HG02885 (cell line): Measurements from ENCODE around the gene CCDC92B.
"Not testable (repeated sequence)": the region's sequence is repeated elsewhere in the genome, so short reads cannot be mapped to it uniquely, and the experiment has no call there.

Source experiments
- ATAC-seq: cut with Tn5 transposase; IDR thresholded peaks from one replicate; pipeline ENCODE4 v1.9.1; 2021; ENCODE audit warnings: mild to moderate bottlenecking; ENCODE audit not compliant: unreplicated experiment, poor library complexity

The CCDC92B gene

GRCh38 chr17:2749058-2749783, at the start of gene CCDC92B:
CCDC92B (minus strand) TSS chr17:2749652; CDS start chr17:2735145, 14,507 bp downstream.
- ATAC-seq = no peak

DNA sequence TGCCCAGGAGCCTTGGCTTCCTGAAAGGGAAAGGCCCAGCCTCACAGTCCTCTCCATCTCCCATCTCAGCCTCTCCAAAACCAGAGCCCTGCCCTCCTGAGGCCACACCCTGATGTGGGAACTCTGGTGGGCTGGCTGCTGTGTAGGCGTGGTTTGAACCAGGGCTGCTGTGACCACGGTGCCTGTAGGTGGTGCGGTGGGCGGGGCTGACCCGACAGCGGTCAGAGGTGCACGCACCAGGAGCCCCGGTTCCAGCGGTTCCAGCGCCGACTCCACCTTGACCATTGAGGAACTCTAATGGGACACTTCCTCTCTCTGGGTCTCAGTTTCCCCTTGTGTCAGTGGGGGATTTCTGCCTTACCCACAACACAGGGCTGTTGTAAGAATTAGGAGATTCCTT, 49.2 kb upstream of the CCDC92B start:
- no peak for ATAC-seq

GRCh38 chr17:2798188-2798587, 48.7 kb upstream of the CCDC92B start:
- ATAC-seq = no peak

- ATAC-seq = no peak
Observed at GRCh38 chr17:2797637-2798036, 48.2 kb upstream of the CCDC92B start.

- ATAC-seq = no peak
Observed at GRCh38 chr17:2797226-2797625, 47.8 kb upstream of the CCDC92B start.

GRCh38 chr17:2796164-2797125, 47.0 kb upstream of the CCDC92B start, which contains the start of gene RAP1GAP2:
RAP1GAP2 (plus strand) TSS chr17:2796438; CDS start chr17:2796528, 90 bp downstream.
- ATAC-seq = no peak

DNA sequence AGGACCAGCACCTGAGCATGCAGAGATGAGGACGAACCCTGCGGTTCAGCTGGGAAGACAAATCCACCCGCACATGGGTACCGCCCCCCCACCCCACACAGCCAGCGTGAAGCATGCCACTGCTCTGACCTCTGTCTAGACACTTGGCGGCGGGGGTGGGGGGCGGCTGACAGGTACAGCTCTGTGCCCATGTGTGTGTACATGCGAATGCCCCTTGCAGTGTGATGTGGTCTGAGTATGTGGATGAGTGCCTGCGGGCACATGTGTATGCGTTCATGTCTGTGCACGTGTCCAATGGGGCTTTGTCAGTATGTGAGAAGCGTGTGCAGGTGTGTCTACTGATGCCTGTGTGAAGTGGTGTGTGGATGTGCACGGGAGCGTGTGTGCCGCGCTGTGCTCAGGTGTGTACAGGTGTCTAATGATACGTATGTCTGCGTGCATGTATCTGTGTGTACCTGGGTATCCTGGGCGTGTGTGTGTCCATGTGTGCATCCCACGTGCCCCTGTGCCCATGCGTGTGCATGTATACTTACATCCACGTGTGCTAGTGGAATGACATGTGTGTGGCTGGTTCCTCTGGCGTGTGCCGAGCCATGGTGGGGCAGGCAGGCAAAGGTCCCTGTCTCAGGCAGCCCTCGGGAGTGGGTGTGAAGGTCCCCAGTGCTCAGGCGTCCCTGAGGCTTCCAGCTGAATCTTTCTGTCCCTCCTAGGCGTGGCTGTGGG, 46.1 kb upstream of the CCDC92B start:
- ATAC-seq = no peak

GRCh38 chr17:2794111-2794803, 44.8 kb upstream of the CCDC92B start:
- ATAC-seq = no peak

DNA sequence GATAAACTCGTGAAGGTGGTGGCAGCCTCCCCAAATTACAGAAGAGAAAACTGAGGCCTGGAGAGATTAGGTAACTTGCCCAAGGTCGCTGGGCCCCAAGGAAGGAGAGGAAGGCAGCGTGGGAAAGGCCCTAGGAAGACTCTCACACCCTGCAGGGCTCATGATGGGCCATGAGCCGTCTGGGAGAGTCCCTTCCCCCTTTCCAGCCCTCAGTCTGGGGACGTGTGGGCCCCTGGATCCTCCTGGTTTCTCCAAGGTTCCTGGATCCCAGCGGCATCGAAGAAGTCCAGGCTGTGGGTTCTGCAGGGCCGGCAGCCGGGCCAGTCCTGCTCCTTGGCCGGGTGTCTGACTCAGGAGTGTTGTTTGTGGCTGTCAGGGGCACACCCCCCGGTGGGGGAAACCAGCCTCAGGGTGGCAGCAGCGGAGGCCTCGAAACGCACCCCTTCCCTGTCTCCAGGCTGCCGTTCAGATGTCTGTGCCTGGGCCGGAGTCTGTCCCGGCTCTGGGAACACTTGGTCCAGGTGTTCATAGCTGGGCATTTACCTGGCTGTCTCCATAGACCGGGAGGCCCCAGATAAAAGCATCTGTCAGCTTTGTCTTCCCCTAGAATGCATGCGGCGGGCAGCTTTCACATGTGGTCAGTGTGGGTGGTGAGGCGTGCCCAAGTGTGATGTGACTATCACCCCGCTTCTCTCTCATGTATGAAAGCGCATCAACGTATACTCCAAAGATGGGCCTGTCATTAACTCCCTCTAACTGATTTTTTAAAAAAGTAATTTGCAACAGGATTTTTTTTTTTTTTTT, 43.1 kb upstream of the CCDC92B start:
- no peak for ATAC-seq

GRCh38 chr17:2789700-2790099, 40.2 kb upstream of the CCDC92B start:
- ATAC-seq = no peak

DNA sequence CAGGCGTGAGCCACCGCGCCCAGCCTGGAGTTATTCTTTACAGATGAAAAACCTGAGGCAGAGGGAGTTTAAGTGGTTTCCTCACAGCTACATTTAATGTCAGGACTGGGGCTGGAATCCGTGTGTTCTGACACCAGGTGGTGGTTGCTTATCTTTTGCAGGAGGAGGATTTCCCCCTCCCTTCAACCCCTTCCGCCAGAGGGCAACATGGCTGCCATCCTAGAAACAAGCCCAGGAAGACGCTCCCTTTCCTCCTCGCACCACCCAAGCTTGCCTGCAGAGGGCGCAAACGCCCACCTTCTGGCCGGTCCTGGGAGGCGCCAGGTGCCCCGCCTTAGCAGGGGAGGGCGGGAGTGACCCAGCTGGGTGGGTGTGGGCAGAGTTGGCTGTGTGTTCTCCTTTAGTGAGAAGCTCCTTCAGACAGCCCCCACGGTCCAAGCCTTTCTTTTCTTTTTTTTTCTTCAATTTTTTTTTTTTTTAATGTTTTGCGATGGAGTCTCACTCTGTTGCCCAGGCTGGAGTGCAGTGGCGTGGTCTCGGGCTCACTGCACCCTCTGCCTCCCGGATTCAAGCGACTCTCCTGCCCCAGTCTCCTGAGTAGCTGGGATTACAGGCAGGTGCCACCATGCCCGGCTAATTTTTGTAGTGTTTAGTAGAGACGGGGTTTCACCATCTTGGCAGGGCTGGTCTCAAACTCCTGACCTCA, 36.9 kb upstream of the CCDC92B start:
- no peak for ATAC-seq

- not testable (repeated sequence) for ATAC-seq
Observed at GRCh38 chr17:2785376-2785775, 35.9 kb upstream of the CCDC92B start.

DNA sequence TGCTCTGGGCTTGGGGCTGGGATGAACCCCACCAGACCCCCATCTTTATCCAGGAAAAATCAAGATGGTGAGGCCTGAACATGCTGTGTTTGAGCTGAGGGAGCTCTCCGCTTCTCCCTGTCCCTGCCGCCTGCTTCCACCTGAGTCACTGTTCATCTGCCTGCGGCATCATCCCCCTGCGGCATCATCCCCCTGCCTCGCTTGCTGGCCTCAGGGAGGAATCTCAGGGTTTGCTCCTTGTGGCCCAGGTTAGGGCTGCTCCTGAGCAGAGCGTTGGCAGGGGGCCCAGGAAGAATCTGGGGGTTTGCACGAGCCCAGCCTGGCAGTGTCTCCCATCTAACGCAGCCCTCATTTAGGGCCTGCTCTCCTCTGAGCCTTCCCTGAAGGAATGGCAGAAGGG, 35.4 kb upstream of the CCDC92B start:
- ATAC-seq = no peak

DNA sequence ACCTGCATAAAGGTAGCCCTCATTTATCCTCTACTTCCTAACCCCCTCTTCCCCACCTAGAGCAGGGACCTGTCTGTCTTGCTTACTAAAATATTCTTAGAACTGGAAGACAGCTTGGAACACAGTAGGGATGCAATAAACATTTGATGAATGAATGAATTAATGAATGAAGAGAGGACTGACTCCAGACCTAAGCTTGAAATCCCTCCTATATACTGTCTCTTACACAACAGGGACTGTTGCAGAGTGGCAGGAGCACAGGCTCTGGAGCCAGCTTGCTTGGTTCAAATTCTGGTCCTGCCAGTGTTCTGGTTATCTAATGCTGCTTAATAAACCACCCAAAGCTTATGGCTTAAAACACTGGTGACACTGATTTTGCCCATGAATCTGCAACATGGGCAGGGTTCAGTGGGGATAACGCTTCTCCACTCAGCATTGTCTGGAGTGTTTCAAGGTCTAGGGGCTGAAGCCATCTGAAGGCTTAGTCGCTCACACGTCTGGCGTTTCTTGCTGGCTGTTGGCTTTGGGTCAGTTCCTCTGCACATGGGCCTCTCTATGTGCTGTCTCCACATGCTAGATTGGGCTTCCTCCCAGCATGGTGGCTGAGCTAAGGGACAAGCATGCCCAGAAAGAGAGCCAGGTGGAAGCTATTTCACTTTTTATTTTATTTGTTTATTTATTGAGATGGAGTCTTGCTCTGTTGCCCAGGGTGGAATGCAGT, 34.0 kb upstream of the CCDC92B start:
- ATAC-seq = no peak

GRCh38 chr17:2782055-2782454, 32.6 kb upstream of the CCDC92B start:
- ATAC-seq = no peak

- not testable (repeated sequence) for ATAC-seq
Observed at GRCh38 chr17:2781598-2781997, 32.1 kb upstream of the CCDC92B start.

- ATAC-seq = no peak
Observed at GRCh38 chr17:2780931-2781454, 31.5 kb upstream of the CCDC92B start.

GRCh38 chr17:2780256-2780655, 30.8 kb upstream of the CCDC92B start:
- no peak for ATAC-seq
